Adipocyte (in vitro differentiated cells): ENCODE results near the gene CHD6.

Source experiments
- DNase-seq: peaks from one replicate; pipeline ENCODE4 v3.0.0-alpha.2; 2015; ENCODE audit warnings: low read depth
- H3K27me3 ChIP-seq: replicated peaks from 2 replicates; pipeline ENCODE4 v1.7.0; 2013; ENCODE audit warnings: mild to moderate bottlenecking, low read length, moderate library complexity; ENCODE audit not compliant: control insufficient read depth, insufficient read depth
- H3K36me3 ChIP-seq: 2 replicates; pipeline ENCODE4 v1.7.0; 2013; ENCODE audit warnings: low read length, mild to moderate bottlenecking, moderate library complexity; ENCODE audit not compliant: control insufficient read depth, insufficient read depth, severe bottlenecking
- H3K4me1 ChIP-seq: 2 replicates; pipeline ENCODE4 v1.7.0; 2013; ENCODE audit warnings: mild to moderate bottlenecking, low read length, moderate library complexity; ENCODE audit not compliant: control insufficient read depth, insufficient read depth
- H3K4me3 ChIP-seq: 2 replicates; pipeline ENCODE4 v1.7.0; 2013; ENCODE audit warnings: mild to moderate bottlenecking, low read length, moderate library complexity
- H3K9ac ChIP-seq: 2 replicates; pipeline ENCODE4 v1.7.0; 2013; ENCODE audit warnings: mild to moderate bottlenecking, low read length, moderate library complexity
- H3K9me3 ChIP-seq: 2 replicates; pipeline ENCODE4 v1.7.0; 2013; ENCODE audit warnings: mild to moderate bottlenecking, low read length, moderate library complexity; ENCODE audit not compliant: control insufficient read depth

Gene CHD6

GRCh38 chr20:41353530-41353929, 264.6 kb downstream of the CHD6 start:
- no peak overlapping the region for H3K4me3 ChIP-seq
- H3K9ac ChIP-seq: no peak overlapping the region
- H3K27me3 ChIP-seq: no peaks in the 10 kb centered on the region
- peaks cover 94% of the 10 kb centered on the region for H3K36me3 ChIP-seq
- H3K4me1 ChIP-seq: no peaks in the 10 kb centered on the region
- H3K9me3 ChIP-seq: no peaks in the 10 kb centered on the region
- no peak for DNase-seq

GRCh38 chr20:41352666-41353065, 265.5 kb downstream of the CHD6 start:
- Histone ChIP-seq H3K27me3 (no peaks in the 10 kb centered on the region), H3K9me3 (no peaks in the 10 kb centered on the region), H3K9ac (no peak overlapping the region), H3K4me1 (no peaks in the 10 kb centered on the region), H3K4me3 (no peak overlapping the region), H3K36me3 (peaks cover 93% of the 10 kb centered on the region)
- no peak for DNase-seq

- DNase-seq: no peak
- Histone ChIP-seq H3K4me3 (no peak overlapping the region), H3K27me3 (no peaks in the 10 kb centered on the region), H3K9ac (no peak overlapping the region), H3K36me3 (peaks cover 93% of the 10 kb centered on the region), H3K9me3 (no peaks in the 10 kb centered on the region), H3K4me1 (no peaks in the 10 kb centered on the region)
Measured at GRCh38 chr20:41352106-41352505, 266.1 kb downstream of the CHD6 start.
